B cell (primary cell): ENCODE results near the gene ALKBH2. TPM values are rescaled to one million over a fixed set of nuclear protein-coding genes. Genes with fewer than 3 reads are reported as not detected.
A peak's percentile ranks its signal among the peaks of the same experiment; 100 is the strongest.

Source experiments
- ATAC-seq: fragments of 200-7000 bp; cut with Tn5 transposase; one replicate; pipeline ENCODE4 v1.10.0; 2021; ENCODE audit warnings: low read depth, mild to moderate bottlenecking, moderate number of reproducible peaks, moderate library complexity
- CTCF ChIA-PET: fragments of 350-600 bp; sonication (Branson Sonifier 250); formaldehyde crosslinking; loops from one replicate; lab custom pipeline; 2021; ENCODE audit warnings: antibody characterized with exemption, inconsistent platforms; lab: Charles Lee
- POLR2A ChIA-PET: fragments of 350-600 bp; sonication (Branson Sonifier 250); formaldehyde crosslinking; loops from one replicate; lab custom pipeline; 2021; ENCODE audit warnings: antibody characterized with exemption; lab: Charles Lee
- DNase-seq: peaks from one replicate; pipeline ENCODE4 v3.0.0; 2013
- H2AFZ ChIP-seq: 2 replicates; pipeline ENCODE4 v1.6.1; 2012; ENCODE audit warnings: mild to moderate bottlenecking, low read depth, low read length; ENCODE audit not compliant: insufficient read depth, poor library complexity, severe bottlenecking
- H3K27ac ChIP-seq, 2 donors: 1 replicate in 1 of 2; 2 replicates in 1 of 2; pipeline ENCODE4 v1.5.1; 2012 to 2013; ENCODE audit warnings: low read length in 2 of 2, mild to moderate bottlenecking in 2 of 2, moderate library complexity in 1 of 2
- H3K27me3 ChIP-seq, 4 experiments: fragments of 200-600 bp in 1 of 4; sonication (generic) in 1 of 4; replicated peaks in 1 of 4; 1 replicate in 2 of 4; 2 replicates in 2 of 4; pipeline versions ENCODE4 v1.6.1 to v1.7.0; 2013 to 2016; ENCODE audit warnings: low read length in 3 of 4, mild to moderate bottlenecking in 2 of 4, mixed read lengths in 1 of 4, moderate library complexity in 1 of 4; ENCODE audit not compliant: insufficient read depth in 4 of 4, control insufficient read depth in 3 of 4; ENCODE audit errors: control extremely low read depth in 1 of 4
- H3K36me3 ChIP-seq, 2 experiments: replicated peaks in 1 of 2; 1 replicate in 1 of 2; 2 replicates in 1 of 2; pipeline versions ENCODE4 v1.6.1 to v1.7.1; 2013; ENCODE audit warnings: low read length in 1 of 2; ENCODE audit not compliant: insufficient read depth in 2 of 2, control insufficient read depth in 1 of 2; ENCODE audit errors: control extremely low read depth in 1 of 2, extremely low read depth in 1 of 2
- H3K4me1 ChIP-seq, 2 donors: fragments of 200-600 bp in 1 of 2; sonication (generic) in 1 of 2; 1 replicate in 1 of 2; 2 replicates in 1 of 2; pipeline versions ENCODE4 v1.5.1 to v1.6.1; 2013 to 2017; ENCODE audit warnings: low read length in 2 of 2; ENCODE audit not compliant: control insufficient read depth in 2 of 2, insufficient read depth in 2 of 2
- H3K4me2 ChIP-seq: replicated peaks from 2 replicates; pipeline ENCODE3; 2012; ENCODE audit warnings: mild to moderate bottlenecking, low read depth, low read length; ENCODE audit not compliant: poor library complexity, severe bottlenecking
- H3K4me3 ChIP-seq, 5 experiments: fragments of 200-600 bp in 1 of 5; sonication (generic) in 1 of 5; 1 replicate in 3 of 5; 2 replicates in 2 of 5; pipeline versions ENCODE4 v1.5.1 to v1.7.0; 2011 to 2016; ENCODE audit warnings: low read length in 4 of 5, mild to moderate bottlenecking in 4 of 5, low read depth in 2 of 5, control low read depth in 1 of 5, moderate library complexity in 1 of 5; ENCODE audit not compliant: insufficient read depth in 1 of 5; ENCODE audit errors: control extremely low read depth in 1 of 5, extremely low read depth in 1 of 5
- H3K79me2 ChIP-seq: fragments of 200-600 bp; sonication (generic); one replicate; pipeline ENCODE4 v1.6.0; 2016; ENCODE audit warnings: low read length; ENCODE audit not compliant: control insufficient read depth, insufficient read depth
- H3K9ac ChIP-seq: fragments of 200-600 bp; sonication (generic); 2 replicates; pipeline ENCODE4 v1.6.1; 2017; ENCODE audit warnings: mild to moderate bottlenecking, low read length, moderate library complexity
- H3K9me3 ChIP-seq, 3 donors: one replicate each; pipeline versions ENCODE4 v1.6.1 to v1.7.1; 2013; ENCODE audit warnings: low read length in 2 of 3; ENCODE audit not compliant: control insufficient read depth in 2 of 3, insufficient read depth in 1 of 3; ENCODE audit errors: control extremely low read depth in 1 of 3
- H4K20me1 ChIP-seq: 2 replicates; pipeline ENCODE4 v1.6.0; 2012; ENCODE audit warnings: mild to moderate bottlenecking, low read length; ENCODE audit not compliant: insufficient read depth, control insufficient read depth, poor library complexity, severe bottlenecking
- H3K27ac Mint-ChIP-seq: one replicate; pipeline ENCODE4 v1.8.0; 2021; ENCODE audit warnings: mixed read lengths
- H3K27me3 Mint-ChIP-seq: one replicate; pipeline ENCODE4 v1.8.0; 2021; ENCODE audit warnings: mixed read lengths
- H3K4me1 Mint-ChIP-seq: one replicate; pipeline ENCODE4 v1.8.0; 2021; ENCODE audit warnings: mixed read lengths
- H3K4me3 Mint-ChIP-seq: one replicate; pipeline ENCODE4 v1.8.0; 2021; ENCODE audit warnings: mixed read lengths
- H3K9me3 Mint-ChIP-seq: one replicate; pipeline ENCODE4 v1.8.0; 2022; ENCODE audit warnings: mixed read lengths; ENCODE audit not compliant: insufficient read depth
- CTCF ChIP-seq: fragments of 200-600 bp; IDR thresholded peaks from one replicate; pipeline ENCODE4 v1.8.0; 2022; ENCODE audit warnings: antibody characterized with exemption, mild to moderate bottlenecking
- EZH2 ChIP-seq: IDR thresholded peaks from 2 replicates; pipeline ENCODE4 v1.6.1; 2012; ENCODE audit warnings: borderline replicate concordance, low read depth, mild to moderate bottlenecking, moderate library complexity, low read length; ENCODE audit not compliant: insufficient read depth, poor library complexity, severe bottlenecking
- WGBS: methylation state at CpG from one replicate; pipeline ENCODE4 v1.1.5; 2013; ENCODE audit warnings: missing lambda C conversion rate; ENCODE audit not compliant: insufficient coverage; 5-methylcytosine and 5-hydroxymethylcytosine counted together
- intact Hi-C: fragments of 100-400 bp; cut with micrococcal nuclease; formaldehyde crosslinking; loops from one replicate; pipeline ENCODE4 v1.10.0; 2022
- polyA plus RNA-seq: library from polyadenylated mRNA; depleted of rRNA; stranded (reverse); fragments of >200 nt; gene quantifications from 2 replicates; pipeline ENCODE4 v1.2.3, GENCODE V29; 2012
- total RNA-seq, 2 donors: library from RNA; stranded (reverse); fragments of 120-200 nt in 1 of 2; gene quantifications; 1 replicate in 1 of 2; 2 replicates in 1 of 2; pipeline versions ENCODE4 v1.2.3 to v1.2.4, GENCODE V29; 2013 to 2022

The ALKBH2 gene
- total and polyA plus RNA-seq, 2 donors (not counting 1 experiment from before 2014, with no cell fraction given): 14.6 TPM

DNA sequence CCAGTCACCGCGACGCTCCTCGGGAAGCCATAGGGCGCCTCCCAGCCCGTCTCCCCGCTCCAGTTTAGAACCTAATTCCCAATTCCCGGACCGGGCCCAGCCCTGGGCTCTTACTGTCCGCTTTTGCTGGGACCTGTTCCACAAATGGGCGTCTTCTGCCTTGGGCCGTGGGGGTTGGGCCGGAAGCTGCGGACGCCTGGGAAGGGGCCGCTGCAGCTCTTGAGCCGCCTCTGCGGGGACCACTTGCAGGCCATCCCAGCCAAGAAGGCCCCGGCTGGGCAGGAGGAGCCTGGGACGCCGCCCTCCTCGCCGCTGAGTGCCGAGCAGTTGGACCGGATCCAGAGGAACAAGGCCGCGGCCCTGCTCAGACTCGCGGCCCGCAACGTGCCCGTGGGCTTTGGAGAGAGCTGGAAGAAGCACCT lies 4.9 kb upstream of the ALKBH2 start:
- Histone ChIP-seq H4K20me1 (no peaks in the 10 kb centered on the region), H3K36me3 (peaks cover 0 to 2% of the 10 kb centered on the region in 2 experiments), H3K9ac (peak overlapping the region; percentile 77), H3K4me1 (peaks cover 19 to 24% of the 10 kb centered on the region in 2 donors), H3K27ac (peak overlapping the region in 1 of 2 donors; percentile 53), H3K9me3 (no peaks in the 10 kb centered on the region), H3K27me3 (no peaks in the 10 kb centered on the region), H2AFZ (peak overlapping the region; percentile 93), H3K4me3 (peak overlapping the region; percentile 53 to 89 (median 81)), H3K79me2 (peaks cover 13% of the 10 kb centered on the region), H3K4me2 (peak overlapping the region; percentile 90)
- under 1% methylated on average over 32 of the region's 32 CpGs for WGBS
- ChIA-PET POLR2A (interaction anchor here (0.6 kb wide), 1 partner anchor 67 kb away, joined by 6 read pairs; no protein-coding TSS in a partner anchor), CTCF (interaction anchor here (3.4 kb wide), 1 partner anchor 14 kb away, joined by 19 read pairs; no protein-coding TSS in a partner anchor)
- peak; percentile 15 for ATAC-seq
- TF ChIP-seq CTCF (no peak), EZH2 (no peak)
- intact Hi-C loops: loop anchor here (1.0 to 10.0 kb wide), 6 partner anchors 14 to 617 kb away; partner anchors contain the start of genes FAM222A, FICD, SELPLG and USP30
- Mint-ChIP-seq H3K4me1 (peaks cover 27% of the 10 kb centered on the region), H3K9me3 (no peaks in the 10 kb centered on the region), H3K27me3 (no peaks in the 10 kb centered on the region), H3K27ac (peak overlapping the region; percentile 69), H3K4me3 (peak overlapping the region; percentile 92)
- no peak for DNase-seq
